GM19463 (cell line): ENCODE data around the gene FARS2.

Source experiments
- ATAC-seq: cut with Tn5 transposase; IDR thresholded peaks from one replicate; pipeline ENCODE4 v1.9.1; 2021; ENCODE audit warnings: mild to moderate bottlenecking, moderate library complexity; ENCODE audit not compliant: unreplicated experiment

FARS2 gene

DNA sequence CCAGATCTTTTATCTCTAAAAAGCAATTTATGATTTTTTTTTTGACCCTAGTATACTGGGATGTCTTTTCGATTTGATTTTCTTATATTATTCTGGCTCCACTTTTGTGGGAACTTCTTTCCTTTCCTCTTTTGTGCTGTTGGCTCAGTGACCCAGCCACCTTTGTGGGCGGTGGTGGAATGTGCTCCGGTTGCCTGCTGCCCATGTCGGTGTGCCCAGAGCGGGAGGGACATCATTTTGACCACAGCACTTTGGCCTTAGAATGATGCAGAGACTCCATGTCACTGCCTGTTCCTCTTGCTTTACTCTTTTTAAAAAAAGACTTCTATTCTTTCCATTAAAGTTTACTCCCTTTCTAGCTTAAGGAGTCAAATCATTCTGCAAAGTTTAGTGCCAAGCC, 198.0 kb downstream of the FARS2 start:
- ATAC-seq = no peak

DNA sequence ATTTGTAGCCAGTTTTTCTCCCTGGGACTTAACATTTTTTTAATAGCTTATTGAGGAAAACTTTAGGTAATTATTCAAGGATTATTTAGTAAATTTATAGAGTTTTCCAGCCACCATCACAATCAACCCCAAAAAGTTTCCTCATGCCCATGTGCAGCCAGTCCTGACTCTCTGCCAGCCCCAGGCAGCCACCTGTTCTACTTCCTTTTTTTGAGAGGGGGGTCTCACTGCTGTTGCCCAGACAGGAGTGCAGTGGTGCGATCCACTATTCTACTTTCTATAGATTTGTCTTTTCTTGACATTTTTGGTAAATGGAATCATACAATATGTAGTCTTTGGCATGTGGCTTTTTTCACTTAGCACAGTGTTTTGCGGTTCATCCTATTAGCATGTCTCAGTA, 200.1 kb downstream of the FARS2 start:
- no peak for ATAC-seq

DNA sequence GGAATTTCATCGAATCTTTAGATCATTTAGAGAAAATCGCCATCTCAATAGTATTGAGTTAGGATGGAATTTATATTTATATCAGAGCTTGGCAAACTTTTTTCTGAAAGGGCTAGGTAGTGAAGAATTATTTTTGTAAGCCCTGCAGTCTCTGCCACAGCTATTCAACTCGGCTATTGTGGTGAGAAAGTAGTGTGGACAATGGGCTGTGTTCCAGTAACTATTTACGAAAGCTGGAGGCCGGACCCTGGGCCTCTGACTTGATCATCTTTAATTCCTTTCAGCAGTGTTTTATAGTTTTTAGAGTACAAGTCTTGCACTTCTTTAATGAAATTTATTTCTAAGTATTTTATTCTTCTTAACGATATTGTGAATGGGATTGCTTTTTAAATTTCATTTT, 201.5 kb downstream of the FARS2 start:
- no peak for ATAC-seq

DNA sequence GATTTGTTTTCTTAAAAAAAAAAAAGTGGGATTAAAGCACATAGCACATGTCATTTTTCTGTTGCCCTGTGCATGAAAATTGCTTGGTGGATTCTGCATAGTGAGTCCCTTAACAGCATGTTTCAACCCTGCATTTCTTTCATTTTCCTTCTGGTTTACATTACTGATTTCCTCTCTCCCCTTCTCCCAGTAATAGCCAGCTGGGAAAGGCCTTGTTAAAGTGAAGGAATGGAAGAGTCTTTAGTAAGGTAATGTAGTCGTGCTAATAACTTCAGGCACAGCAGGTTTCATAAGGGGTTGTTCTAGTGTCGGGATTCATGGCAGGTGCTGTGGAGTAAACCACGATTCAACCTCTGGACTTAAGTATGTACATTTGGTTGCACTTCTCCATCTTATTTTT, 202.4 kb downstream of the FARS2 start:
- no peak for ATAC-seq

DNA sequence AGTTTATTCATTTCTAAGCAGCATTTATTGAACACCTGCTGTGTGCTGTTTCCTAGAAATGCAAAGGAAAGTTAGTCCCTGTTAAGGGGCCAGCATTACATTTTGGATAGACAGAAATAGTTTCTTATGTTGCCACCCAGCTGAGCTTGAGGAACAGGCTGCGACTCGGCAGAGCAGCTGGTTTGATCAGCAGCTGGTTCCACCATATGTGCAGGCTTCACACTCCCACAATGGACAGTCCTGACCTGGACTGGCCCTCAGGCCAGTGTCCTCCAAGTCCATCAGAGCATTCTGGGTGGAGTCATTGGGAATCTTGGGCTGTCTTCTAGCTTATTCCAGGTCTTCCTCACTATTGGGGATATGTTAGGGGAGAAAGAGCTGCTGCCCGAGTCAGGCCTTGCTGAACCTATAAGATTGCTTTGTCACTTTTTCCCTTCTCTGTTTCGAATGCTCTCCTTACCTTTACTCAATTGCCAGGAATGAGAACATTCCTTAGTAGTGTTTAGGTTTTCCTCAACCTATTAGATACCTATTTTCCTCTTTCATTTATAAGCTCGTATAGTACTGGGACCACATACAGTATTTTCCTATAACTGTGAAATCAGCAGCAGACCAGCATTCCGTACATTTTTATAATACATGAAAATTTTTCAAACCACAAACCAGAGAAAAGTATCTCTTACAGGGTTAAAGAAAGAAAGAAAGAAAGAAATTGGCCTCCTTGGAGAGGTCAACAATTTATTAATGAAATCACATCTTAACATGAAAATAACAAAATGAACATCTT, 203.0 kb downstream of the FARS2 start:
- ATAC-seq = no peak

DNA sequence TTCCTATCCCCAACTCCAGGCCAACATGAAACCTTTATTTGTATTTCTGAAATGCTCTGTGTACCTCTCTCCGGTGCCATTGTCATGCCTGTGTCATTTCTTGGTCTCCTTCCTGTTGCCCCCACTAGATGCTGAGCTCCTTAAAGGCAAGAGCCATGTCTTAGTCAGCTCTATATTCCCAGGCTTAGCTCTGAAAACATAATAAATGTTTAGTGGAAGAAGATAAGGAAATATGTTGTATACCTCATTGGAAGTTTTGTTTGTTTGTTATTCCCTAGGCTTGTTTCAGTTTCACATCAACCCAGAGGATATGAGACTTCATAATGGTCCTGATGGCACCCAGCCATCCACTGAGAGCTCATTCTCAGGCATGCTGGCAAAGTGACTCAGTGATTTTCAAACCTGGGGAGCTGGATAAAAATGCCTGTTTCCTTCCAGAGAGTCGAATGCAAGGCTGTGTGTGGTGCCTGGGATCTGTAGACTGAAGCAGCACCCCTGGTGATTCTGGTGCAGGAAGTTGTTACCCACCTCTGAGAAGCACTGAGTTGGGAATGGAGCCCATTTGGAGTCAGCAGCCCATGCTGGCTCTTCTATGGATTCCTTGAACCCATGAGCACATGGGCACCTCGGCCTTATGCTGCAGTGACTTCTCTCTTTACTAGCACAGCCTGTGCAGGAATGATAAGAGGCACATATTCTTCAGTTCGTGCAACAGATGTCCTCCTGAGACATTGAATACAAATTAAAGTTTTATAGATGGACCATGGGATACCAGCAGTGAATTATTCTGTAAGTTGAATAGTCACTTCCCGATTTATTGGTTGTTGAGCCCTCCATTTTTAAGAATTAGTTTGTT, 205.2 kb downstream of the FARS2 start:
- ATAC-seq = no peak

DNA sequence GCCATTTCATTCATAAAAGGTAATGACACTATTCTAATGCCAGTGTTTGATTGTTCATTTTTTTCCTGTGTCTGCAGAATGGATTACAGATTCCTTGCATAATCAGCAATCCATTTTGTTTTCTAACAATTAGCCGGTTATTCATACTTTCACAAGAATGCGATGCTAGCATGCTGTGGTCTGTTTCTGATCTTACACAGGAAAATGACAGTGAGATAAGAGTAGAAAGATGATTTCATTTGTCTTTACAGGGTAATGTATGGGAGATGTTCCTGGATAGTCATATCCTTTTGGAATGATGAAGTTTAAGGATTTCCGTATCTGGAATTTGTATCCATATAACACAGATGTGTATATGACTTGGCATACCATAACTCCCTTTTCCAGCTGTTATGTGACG, 207.3 kb downstream of the FARS2 start:
- no peak for ATAC-seq

DNA sequence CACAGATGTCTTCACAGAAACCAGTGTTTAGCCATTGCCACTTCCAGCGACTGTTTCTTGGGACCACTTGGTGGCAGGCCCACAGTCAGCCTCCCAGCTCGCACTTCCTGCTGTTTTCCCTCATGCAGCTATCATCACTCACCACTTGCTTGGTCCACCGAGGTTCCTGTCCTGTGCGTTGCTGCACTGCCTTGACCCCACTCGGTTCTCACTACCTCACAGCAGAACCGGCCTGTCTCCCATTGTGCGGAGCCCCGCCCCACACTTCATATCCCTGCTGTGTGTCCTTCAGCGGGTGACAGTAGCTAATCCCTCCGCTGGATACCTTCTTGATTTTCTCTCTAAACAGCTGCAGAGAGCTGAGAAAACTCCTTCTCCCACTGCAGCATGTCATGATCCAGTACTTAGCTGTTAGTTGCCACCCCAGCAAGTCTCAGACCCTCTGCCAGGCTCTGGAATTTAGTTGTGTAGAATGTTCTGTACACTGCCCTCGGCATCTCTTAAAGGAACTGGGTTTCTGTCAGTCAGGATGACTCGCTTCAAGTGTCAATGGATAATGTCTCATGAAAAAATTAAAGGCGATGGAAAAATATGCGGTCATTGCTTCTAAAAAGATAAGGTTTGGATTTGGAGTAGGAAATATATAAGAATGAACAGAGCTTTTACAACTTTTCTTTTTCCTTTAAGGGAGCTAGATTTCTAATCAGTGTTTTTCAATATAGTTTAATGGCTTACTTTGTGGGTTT, 208.0 kb downstream of the FARS2 start:
- ATAC-seq = no peak

DNA sequence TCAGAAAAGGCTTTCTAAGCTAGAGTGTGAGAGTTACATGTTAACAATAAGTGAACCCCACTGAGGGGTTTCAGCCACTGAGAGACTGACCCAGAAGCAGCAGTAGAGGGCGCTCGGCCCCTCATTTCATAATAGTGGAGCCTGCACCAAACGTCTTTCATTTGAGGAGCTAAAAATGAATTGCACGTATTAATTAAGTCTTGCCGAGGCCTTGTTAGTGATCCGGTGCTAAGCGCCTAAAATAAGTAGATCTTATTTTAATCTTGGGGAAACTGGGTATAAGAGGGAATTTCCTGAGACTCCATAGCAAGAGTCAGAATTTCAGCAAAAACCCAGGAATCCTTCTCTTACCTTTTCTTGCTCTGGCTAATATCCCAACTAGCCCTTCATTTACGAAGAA, 209.7 kb downstream of the FARS2 start:
- no peak for ATAC-seq

DNA sequence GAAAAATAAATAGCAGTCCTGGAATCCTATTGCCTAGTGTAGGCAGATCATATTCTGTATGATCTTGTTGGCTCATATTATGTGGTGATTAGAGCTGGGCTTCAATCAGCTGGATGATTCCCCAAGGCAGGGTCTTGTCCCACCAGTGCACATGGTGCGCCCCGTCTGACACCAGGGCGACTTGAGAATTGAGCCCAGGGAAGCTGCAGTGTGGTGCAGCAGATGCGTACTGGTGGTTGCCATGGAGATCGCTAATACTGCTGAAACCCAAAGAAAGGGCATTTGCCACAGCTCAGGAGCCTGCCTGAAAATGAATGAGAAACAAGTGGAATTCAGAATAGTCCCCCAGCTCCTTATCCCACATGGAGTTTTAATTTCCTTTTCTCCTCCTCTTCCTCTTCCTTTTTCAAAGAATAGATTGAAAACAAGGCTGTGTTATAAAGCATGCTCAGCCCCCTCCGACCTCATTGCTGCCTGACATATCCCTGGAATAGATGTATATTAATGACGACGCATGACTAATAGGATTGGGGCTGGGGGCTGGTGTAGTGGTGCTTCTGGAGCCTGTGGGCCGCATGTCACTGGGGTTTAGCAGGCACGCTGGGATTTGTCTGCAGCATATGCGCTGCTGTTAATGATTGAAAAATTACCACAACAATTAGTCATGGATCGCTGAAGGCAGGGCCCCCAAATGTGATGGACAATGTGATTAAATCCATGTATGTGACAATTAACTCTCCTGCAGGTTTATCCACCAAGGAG, 210.5 kb downstream of the FARS2 start:
- ATAC-seq = no peak

DNA sequence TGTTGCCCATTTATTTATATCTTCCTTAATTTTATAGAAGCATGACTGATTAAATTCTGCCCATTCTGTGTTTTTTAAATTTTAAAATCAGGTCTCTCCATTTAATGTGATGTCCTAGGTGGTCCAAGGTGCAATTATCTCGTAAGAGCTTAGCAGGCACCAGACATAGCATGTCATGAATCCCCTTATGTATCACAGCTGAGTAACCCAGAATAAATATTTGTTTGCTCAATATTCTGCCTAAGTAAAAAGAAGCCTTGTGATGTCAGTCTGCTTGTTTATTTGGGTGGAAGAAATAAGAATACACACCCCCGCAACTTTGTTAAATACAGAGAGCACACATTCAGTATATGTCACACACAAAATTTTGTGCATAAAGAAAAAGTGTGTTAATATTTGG, 211.3 kb downstream of the FARS2 start:
- no peak for ATAC-seq

DNA sequence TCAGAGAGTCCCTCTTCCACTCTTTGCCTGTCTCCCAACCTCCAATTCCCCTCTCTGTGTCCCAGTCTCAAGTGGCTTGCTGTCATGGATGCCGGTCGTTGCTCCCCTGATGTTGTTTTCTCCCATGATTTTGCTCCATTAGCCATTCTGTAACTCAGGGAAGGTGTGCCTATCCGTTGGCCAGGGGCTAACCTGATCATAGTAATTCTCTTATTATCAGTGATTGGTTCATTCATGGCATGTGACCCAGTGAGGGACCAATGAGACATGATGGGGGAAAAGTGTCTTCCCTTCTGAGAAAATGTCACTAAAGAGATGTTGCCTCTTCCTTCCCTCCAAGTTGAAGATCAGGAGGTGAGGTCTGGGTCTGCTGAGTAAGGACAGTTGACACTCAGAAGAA, 214.5 kb downstream of the FARS2 start:
- ATAC-seq = no peak

DNA sequence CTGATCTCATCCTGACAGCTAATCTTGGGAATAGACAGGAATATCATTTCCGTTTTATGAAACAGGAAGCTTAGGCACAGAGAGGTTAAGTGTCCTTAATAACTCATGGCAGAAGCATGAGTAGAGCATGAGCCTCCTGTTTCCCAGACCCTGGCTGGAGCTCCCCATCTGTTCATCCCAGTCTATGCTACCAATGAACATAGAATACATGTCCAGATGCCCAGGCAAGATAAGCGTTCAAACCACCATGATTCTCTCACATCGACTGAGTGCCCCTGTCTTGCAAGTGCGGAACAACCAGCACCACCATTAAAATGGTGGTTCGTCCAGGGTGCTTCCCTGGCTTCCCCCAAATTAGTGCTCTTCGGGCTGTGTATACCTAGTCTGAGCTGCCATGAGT, 217.1 kb downstream of the FARS2 start:
- no peak for ATAC-seq

DNA sequence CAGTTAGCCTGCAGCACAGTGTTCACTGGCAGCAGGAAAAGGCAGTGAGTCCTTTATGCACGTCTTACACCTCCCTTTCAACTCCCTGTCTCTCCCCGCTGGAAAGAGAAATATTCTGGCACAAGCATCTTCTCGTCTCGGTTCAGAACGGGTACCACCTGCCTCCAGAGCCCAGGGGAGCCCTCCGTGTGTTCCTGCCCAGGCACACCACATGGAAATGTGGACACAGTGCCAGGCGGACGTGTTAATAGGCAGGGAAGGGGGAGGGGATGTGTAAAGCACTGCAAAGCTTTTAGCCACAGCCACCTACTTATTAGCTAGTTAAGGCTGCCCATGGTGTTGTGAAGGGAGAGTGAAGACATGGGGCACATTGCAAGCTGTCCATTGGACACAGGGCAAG, 219.7 kb downstream of the FARS2 start:
- no peak for ATAC-seq

DNA sequence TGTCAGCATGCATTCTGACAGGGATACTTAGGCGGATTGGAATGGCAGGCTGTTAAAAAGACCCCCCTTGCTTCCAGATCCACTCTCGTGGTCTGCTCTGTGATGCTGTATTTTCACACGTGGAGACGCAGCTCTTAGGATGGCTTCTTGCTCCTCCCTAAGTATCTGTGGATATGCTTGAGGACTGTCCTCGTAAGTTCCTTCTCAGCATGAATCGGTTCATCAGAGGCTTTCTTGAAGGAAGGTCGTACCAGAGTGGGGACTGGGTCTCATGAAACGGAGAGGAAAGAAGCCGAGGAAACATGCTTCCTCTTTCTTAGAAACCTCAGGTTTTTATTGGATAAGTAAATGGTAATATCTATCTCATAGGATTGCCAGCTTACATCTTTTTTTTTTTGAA, 220.4 kb downstream of the FARS2 start:
- no peak for ATAC-seq

DNA sequence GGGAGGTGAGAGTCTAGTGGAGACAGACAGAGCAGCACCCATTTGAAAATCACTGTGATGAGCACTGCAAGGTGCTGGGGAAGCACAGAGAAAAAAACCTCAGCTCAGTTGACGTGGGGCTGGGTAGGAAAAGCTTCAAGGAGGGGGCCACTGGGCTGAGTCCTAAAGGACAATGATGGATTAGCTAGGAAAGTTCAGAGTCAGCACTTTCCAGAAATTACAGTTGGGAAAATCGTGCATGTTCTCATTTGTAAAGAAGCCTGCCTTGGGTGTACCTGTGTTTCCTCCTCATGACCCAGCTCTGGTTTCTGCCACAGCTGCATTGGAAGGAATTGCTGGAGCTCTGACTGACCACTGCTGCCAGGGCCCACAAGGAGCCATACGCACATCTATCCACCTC, 221.3 kb downstream of the FARS2 start:
- ATAC-seq = no peak

DNA sequence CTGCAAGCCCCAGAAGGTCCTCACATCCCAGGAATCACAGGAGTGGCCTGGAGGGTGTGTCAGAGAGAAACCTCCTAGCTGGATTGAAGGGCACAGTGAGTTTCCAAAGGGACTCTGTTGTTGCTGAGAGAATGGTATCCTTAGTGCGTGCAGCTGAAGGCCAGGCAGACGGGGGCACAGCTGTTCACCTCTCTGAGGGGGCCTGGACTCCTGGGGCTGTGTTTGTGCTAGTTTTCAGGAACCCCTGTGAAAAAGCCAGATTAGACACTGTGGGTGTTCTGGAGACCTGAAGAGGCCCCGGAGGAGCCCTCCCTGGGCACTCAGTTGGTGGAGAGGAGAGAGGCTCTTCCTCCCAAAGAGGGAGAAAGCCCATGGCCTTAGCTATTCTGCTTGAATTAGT, 223.4 kb downstream of the FARS2 start:
- no peak for ATAC-seq

DNA sequence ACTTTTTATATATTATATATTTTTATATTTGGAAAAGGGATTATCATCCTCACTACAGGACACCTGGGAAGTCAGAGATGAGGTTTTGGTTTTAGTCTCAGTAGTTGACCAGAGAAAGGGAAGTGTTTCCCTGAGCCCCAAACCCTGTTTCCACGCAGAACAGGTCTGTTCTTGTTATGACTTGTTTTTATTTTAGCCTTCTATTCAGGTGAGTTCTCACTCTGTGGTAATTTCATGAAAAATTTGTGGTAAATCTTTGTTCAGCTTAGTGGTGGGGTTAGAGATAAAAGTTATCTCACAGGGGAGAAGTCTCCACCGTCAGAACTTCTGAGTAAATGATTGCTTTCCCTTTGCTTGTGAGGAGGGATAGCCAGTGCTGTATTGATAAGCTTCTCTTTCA, 224.9 kb downstream of the FARS2 start:
- ATAC-seq = peak; percentile 94

DNA sequence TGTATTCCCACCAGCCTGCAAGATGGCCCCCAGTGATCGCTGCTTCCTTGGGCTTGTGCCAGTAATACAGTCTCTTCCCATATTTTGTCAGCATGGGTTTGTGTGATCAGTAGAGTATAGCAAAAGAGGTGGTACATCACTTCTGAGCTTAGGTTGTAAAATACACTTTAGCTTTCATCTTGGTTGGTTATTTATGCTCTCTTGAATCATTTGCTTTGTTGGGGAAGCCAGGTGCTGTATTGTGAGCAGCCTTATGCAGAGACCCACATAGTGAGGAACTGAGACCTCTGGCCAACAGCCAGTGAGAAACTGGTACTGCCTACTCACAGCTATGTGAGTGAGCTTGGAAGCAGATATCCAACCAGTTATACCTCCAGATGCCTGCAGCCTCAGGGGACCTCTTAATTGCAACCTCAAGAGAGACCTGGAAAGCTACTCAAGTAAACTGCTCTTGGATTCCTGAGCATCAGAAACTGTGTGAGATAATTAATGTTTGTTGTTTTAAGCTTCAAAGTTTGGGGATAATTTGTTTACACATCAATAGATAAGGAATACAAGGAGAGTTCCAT, 229.3 kb downstream of the FARS2 start:
- ATAC-seq = no peak

DNA sequence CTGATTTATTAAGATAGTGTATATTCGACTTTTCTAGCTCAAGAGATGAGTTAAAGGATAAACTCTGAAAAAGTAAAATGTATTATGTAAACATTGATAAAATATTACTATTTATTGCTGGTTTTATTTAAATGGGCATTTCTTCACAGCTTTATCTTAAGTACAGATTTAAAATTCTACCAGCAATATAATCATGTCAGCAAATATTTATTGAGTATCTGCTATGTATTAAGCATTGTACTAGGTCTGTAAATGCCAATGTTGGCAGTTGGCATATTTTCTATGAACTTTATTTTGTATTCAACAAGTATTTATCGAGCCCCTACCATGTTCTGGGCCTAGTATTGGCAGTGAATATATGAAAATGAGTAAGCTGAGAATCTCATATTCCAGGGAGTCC, 231.0 kb downstream of the FARS2 start:
- no peak for ATAC-seq

DNA sequence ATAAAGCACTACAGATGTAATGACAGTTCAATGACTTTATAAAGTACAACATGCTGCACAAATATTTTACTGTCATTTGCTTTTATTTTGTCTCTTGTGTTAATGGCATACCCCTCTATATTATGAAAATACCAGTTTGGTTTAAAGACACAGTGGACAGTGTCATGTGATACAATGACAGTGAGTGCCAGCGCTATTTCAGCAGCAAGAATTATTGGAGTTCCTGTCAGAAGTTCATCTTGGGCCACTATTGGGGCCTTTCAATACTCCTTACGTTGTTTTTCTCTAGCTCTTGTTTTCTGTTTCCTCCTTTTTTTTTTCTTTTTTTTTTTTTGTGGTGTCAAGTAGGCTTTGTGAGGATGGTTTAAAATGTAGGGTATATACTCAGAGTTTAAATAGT, 232.5 kb downstream of the FARS2 start:
- ATAC-seq = no peak
